Posterior cingulate gyrus (tissue), 11 donors: ENCODE results near the gene MS4A15.

ENCODE experiments used
- DNase-seq, 10 donors: peaks; one replicate each; pipeline versions ENCODE4 v3.0.0 to v3.0.0-alpha.2; 2020 to 2021; ENCODE audit warnings: mixed read lengths in 3 of 10
- intact Hi-C: fragments of 100-400 bp; cut with DNase I; formaldehyde crosslinking; loops from one replicate; pipeline ENCODE4 v1.15.1; 2023

The MS4A15 gene

DNA sequence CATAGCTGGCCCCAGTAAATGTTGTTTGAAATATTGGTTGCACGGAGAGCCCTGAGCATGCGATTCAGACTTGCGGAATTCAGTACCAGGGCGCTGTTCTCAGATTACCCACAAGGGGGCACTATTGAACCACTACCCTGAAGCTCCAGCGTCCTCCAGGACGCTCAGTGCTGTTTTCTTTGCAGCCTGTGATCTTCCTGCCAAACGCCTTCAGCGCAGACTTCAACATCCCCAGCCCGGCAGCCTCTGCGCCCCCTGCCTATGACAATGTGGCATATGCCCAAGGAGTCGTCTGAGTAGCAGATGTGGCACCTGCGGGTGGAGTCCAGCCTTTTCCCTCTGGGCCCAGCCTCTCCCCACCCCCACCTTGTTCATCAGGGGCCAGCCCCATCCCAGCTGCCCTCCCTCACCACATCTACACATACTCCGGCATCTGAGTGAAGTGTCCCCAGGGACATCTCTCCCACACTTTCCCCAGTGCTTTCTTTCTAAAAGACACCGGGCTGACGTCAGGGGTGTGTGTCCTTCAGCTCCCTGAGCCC lies 18.8 kb downstream of the MS4A15 start:
- intact Hi-C loops, result loop anchor here (10.0 kb wide), 1 partner anchor 119 kb away; no protein-coding TSS in a partner anchor
- peak; percentile 68 to 96 (median 86) for DNase-seq

DNA sequence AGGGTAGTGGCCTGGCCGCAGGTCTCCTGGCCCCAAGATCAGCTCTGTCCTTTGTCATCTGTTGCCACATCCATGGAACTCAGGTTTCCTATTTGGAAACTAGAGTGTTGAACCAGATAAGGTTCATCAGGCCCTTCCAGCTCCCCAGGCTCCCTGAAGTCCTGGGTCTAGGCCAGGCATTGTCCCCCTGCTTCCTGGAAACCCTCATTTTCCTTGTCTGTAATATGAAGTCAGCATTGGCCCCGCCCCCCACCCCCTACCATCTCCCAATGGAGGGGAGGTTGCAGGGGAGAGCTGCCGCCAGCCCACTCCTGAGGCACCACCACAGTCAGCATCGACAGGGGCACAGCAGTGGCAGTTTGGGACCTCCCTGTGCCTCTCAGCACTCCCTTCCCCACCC lies 19.5 kb downstream of the MS4A15 start:
- intact Hi-C loops, result loop anchor here (10.0 kb wide), 1 partner anchor 119 kb away; no protein-coding TSS in a partner anchor
- no peak for DNase-seq

DNA sequence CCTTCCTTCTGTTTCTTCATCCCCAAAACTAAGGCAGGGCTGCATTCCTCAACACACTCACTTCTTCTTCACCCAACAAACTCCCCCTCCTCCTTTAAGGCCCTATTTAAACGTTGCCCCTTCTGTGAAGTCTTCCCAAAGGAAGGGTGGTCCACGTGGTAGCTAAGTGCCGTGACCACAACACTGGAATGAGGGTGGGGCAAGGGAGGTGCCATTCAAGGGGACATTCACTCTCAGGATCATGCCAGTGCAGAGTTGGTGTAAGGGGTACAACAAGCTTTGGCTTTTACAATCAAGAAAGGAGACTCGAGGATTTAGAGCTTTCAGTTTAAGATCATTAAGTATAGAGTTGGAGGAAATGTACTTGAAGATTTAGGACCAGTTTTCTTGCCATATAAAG lies 20.4 kb downstream of the MS4A15 start:
- intact Hi-C loops, result loop anchor here (10.0 kb wide), 1 partner anchor 118 kb away; no protein-coding TSS in a partner anchor
- no peak for DNase-seq

DNA sequence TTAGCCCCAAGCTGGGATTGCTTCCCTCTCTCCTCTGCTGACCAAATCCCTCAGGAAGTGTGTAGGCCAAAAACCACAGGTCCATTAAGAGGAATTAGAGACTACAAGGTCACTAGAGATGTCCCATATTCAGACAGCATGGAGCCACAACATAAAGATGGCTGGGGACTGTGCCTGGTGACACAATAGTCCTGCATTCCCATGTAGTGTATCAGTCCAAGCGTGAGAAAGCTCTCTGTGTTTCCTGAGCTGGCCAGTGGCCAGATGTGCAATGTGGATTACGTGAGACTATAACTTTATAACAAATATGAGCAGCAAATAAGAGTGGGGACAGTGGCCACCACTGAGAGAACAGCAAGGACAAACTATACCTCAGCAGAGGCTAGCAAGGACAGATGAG lies 20.9 kb downstream of the MS4A15 start:
- DNase-seq, result no peak
- intact Hi-C loops, result loop anchor here (10.0 kb wide), 1 partner anchor 117 kb away; no protein-coding TSS in a partner anchor

DNA sequence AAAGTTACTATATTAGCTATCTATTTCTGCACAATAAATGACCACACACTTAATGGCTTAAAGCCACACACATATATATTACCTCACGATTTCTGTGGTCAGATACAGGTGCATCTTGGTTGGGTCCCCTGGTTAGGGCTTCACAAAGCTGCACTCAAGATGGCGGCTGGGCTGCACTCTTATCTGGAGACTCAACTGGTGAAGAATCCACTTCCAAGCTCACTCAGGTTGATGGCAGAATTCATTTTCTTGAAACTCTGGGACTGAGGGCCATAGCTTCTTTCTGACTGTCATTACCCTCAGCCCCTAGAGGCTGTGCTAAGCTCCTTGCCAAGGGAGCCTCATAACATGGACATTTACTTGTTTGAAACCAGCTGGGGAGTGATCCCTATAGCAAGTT lies 23.4 kb downstream of the MS4A15 start:
- intact Hi-C loops, result no loop called here
- DNase-seq, result no peak

DNA sequence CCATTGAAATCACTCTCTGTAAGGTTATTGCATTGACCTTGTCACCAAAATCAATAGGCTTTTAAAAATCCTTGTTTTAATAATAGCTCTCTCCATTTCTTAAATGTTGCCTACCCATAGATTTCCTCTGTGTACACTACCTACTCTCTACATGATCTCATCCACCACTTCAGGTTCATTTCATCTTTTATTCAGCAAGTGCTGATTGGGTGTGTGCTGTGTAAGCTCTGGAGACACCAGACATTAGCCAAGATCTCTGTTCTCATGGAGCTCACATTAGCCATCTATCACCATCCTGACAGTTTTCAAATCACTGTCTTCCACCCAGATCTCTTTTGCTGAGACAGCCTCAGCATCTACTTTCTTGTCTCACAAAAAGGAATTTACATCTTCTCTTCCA lies 24.1 kb downstream of the MS4A15 start:
- intact Hi-C loops, result no loop called here
- no peak for DNase-seq

DNA sequence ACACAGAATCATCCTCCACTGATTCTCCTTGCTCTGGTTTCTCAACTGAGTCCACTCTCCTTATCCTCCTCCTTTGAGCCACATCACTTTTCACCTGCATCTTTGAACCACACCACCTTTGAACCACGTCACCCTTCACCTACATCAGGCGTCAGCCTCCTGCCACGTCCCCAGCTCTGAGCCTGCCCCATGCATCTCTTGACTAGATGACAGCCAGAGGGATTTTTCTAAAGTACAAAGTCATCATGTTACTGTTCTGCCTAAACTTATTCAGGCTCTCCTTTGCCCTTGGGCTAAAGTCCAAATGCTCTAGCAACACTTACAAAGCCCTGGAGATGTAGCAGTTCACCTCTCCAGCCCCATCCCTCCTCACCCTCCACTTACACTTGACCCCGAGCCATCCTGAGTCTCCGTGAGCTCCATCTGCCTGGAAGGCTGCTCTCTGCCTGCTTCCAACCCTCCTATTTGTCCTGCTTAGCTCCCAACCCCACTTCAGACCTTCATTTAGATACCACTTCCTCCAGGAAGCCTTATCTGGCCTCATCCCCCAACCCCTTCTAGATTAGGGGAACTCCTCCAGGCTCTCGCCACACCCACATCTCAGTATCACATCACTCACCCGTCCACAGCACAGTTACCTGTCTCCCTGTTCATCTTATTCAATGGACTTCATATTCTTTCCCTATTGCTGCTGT lies 24.8 kb downstream of the MS4A15 start:
- no peak for DNase-seq
- intact Hi-C loops, result no loop called here

DNA sequence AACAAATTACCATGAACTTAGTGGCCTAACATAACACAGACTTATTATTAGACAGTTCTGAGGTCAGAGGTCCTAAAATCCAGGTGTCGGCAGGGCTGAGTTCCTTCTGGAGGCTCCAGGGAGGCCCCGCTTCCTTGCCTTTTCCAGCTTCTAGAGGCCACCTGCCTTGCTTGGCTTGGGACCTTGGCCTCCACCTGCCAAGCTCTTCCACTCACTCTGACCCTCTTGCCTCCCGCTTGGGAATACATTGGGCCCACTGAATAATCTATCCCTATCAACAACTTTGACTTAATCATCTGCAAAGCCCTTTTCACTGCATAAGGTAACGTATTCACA lies 25.3 kb downstream of the MS4A15 start:
- no peak for DNase-seq
- intact Hi-C loops, result no loop called here

DNA sequence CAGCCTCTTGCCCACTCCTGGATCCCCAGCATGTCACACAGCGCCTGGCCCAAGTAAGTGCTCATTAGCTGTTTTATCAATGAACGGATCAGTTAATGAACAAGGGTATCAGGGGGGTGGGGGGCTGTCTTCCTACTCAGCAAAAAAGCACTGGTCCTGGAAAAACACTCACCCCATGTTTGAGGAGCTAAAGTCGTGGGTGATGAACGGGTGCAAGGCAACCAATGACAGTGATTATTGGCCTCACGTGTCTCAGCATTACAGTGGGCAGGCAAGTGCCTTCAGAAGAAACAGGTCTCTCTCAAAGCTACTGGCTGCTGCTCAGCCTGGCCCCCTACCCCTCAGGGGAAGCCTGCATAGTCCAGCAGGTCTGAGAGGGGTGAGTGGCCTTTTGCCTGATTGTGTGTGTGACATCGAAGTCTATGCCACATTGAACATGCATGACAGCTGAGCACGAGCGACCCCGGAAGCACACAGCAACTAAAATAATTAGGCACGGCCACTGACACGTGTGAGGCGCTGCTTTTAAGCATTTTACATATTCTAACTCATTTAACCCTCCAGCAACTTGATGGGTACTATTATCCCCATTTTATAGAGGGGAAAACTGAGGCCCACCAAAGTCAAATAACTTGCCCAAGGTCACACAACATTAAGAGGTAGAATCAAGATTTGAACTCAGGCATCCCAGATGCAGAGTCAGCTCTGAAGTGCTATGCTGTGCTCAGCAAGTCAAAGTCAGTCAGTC lies 25.9 kb downstream of the MS4A15 start:
- peak in 2 of 10 donors; percentile 16 to 71 for DNase-seq
- intact Hi-C loops, result no loop called here

DNA sequence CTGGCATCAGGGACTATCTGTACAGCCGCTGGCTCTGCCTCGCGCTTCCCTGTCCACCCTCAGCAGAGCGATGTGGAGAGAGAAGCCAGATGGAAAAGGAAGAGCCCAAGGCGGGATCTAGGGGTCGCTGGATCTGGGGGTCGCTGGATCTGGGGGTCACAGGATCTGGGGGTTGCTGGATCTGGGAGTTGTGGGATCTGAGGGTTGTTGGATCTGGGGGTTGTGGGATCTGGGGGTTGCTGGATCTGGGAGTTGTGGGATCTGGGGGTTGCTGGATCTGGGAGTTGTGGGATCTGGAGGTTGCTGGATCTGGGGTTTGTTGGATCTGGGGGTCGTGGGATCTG lies 26.4 kb downstream of the MS4A15 start:
- DNase-seq, result peak in 2 of 10 donors; percentile 47 to 67
- intact Hi-C loops, result no loop called here

DNA sequence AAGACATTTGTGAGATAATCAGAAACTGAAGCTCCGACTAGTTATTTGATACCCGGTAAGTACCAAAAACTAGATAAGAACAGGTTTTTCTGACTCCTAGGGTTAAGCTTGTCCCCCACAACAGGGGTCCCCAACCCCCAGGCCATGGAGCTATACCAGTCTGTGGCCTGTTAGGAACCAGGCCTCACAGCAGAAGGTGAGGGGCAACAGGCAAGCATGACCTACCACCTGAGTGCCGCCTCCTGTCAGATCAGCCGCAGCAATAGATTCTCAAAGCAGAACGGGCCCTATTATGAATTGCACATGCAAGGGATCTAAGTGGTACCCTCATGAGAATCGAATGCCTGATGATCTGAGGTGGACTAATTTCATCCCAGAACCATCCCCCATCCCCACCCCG lies 27.2 kb downstream of the MS4A15 start:
- intact Hi-C loops, result no loop called here
- DNase-seq, result peak in 1 of 10 donors; percentile 48

DNA sequence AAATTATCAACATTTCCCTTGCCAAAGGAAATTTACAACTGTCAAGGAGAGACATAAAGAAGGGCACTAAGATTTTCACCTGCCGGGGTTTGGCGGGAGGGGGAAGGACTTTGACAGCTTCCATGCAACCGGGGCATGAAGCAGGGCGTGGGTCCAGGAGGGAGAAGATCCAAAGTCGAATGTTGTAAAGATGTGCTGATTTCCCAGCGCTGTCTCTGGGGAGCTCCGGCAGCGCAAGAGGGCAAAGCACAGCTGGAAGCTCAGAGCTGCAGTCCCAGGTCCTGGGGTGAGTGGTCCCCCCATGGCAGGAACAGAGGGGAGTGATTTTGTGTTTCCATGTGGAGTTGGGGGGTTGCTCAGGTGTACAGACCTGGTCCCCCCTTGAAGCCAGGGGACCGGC lies 28.5 kb downstream of the MS4A15 start, which contains the start of gene MS4A10:
MS4A10 (plus strand) TSS at position 198 of the 400 bp plus-strand sequence. CDS start 5,003 bp downstream, outside the sequence.
- intact Hi-C loops, result no loop called here
- DNase-seq, result peak in 2 of 10 donors; percentile 36 to 44

DNA sequence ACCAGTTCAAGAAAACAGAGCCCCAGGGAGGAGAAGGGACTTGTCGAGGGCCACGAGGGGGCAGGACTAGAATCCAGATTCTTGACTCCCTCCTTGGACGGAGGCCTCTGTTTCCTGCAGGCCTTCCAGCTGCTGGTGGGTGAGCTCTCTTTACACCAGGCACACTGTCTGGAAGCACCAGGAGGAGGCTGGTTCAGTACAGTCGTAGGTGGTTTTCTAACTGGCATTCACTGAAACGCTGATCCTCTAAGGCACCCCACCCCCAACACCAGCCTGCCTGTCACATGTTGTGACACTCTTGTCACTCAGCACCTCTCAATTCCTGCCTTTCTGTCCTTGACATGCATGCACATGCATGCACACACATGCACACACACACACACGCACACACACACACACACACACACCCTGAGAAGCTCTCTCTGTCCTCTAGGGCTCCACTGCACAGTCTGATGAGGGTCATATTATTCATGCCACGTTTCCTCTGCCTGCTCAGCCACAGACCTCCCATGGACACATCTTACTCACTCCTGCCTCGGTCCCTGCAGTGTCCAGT lies 29.2 kb downstream of the MS4A15 start:
- intact Hi-C loops, result no loop called here
- peak in 8 of 10 donors; percentile 18 to 87 (median 44) for DNase-seq

DNA sequence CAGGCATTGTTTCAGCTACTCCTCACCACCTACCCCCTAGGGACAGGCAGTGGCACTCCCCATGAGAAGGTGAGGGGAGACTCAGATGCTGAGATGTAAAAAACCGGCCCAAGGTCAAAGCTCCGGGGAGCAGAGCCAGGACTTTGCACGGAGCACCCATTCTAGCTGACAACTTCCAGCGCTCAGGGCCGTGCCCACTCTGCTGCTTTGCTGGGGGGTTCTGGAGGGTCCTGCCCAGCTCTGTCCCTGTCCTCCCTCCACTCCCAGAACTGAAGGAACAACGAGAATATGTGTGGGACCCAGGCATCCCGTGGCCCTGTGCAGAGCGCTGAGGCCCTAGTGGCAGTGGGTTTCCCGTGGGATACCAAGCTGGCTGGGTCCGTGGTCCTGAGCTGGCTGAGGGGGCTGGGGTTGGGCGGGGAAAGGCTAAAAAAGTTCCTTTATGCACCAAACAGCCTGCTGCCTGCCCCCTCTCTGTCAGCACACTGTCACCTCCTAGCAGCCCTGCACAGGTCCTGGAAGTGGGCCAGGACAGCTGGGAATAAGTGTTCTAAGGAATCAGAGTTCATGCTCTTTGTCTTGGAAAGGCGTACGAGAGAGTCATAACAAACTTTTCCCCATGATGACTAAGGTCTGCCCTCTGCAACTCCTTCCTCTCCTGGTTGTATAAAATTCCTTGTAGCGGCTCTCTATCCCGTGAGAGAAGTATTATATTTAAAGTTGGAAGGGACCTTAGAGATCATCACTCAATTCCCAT lies 30.3 kb downstream of the MS4A15 start:
- intact Hi-C loops, result no loop called here
- DNase-seq, result peak in 3 of 10 donors; percentile 54 to 80 (median 59)

DNA sequence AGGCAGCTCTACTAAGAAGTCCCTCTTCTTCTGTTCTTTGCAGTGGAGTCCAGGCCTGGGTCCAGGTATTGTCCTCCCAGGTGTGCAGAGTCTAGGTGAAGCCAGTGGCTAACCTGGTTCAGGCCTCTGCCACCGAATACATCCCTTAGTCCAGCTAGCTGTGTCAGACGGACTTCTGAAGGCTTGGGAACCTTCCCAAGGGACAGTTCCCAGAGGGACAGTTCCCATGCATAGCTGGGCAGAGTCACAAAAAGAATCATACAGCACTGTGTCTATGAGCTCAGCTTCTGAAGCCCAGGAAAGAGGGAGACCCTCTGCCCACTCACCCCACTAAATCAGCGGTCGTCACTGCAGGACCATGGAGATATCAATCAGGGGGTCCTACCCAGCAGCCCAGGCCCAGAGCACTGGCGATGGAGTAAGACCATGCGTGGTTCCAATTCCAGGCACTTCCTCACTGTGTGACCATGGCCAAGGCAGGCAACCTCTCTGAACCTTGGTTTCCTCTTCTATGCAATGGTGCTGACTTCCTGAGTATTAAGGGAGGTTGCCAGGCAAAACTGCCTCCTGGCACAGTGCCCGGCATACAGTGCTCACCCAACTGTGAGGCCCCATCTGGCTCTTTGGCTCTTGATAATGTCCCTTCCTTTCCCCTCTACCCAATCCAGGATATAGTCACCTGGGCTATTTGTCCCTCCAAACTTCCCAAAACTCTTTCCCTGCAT lies 31.9 kb downstream of the MS4A15 start:
- DNase-seq, result peak in 2 of 10 donors; percentile 55 to 62
- intact Hi-C loops, result no loop called here

DNA sequence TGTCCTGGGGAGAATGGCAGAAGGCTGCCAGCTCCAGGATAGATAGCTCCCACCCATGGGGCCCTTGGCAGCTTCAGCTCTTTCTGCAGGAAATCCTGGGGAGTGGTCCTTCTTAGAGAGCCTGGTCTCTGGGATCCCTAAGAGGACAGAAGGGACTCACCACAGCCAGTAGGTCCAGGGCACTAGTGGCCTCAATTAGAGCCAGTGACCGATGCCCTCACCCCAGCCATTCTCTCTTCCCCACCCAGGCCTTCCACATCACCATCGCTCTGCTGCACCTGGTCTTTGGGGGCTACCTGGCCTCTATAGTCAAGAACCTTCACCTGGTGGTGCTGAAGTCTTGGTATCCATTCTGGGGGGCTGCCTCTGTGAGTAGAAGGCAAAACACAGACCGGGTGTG lies 34.1 kb downstream of the MS4A15 start:
- DNase-seq, result peak in 3 of 10 donors; percentile 19 to 49 (median 35)
- intact Hi-C loops, result no loop called here

DNA sequence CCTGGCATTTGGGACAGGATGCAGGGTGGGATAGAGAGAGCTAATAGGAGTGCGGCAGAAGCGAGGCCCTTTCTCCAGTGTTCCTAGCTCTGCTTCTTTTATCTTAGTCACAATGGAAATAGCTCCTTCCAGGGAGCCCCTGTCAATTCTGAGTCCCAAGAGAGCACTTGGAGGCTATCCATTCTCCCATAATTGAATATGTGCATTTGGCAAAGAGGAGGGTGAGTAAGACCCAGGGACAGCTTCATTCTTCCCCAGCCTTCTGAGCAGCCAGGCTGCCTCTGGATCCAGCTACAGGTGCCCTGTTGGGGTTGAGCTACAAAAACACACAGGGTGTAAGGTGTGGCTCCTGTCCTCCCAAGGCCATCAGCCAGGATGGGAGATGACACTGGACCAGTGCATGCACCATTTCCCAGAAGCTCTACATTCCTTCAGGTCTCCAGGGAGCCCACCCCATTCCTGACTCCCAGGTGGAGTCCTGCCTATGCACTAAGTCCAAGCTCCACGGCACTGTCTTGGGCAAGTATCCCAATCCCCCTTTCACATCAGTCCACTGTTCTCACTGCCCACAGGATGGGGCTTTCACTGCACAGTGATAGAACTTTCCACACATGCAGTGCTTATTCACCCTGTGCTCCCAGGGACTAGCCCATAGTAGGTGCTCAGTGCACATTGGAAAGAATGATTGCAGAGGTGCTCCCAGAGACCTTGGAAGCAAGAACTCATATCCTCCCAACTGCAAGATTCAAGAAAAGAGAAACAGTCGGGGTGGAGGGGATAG lies 34.7 kb downstream of the MS4A15 start:
- DNase-seq, result peak in 3 of 10 donors; percentile 0 to 46 (median 8)
- intact Hi-C loops, result no loop called here

DNA sequence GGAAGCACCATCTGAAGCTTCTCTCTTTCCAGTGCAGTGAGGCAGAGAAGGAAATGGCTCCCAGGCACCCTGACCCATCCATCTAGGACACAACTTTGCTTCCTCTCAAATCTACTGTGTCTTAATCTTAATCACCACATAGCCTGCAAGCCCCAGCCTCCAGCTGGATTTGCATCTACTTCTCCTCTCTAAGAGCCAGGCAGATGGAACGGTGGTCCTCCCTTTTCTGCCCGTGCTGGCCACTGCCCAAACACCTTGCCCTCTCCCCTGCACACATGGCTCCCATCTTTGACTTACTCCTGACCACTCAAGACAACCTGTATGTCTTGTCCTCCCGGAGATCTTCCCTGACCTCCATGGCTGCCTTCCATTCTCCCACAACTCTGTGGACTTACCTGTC lies 35.9 kb downstream of the MS4A15 start:
- peak in 2 of 10 donors; percentile 3 to 36 for DNase-seq
- intact Hi-C loops, result no loop called here

DNA sequence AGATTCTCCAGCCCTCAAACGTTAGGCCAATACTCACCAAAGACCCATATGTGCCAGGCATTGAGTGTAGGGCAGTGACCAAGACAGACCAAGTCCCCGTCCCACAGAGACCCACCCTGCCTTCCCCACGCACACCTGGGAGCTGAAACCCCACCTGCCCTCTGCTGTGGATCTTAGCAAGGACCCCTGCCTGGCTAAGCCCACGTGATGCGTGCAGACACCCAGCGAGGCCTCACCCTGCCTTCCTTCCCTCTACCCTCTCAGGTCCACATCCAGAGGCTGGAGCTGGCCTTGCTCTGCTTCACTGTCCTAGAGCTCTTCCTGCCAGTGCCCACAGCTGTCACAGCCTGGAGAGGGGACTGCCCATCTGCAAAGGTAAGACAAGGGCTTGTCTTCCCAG lies 38.6 kb downstream of the MS4A15 start:
- DNase-seq, result peak in 2 of 10 donors; percentile 52 to 64
- intact Hi-C loops, result no loop called here
